ENCODE results near the gene CYP2W1. TPM values are rescaled to one million over a fixed set of nuclear protein-coding genes. Genes with fewer than 3 reads are reported as not detected.

Gene CYP2W1
- total and polyA plus RNA-seq, 10 of the 15 experiments (the other 5 are each of a cell fraction or from before 2014, with no cell fraction given): not detected

DNA sequence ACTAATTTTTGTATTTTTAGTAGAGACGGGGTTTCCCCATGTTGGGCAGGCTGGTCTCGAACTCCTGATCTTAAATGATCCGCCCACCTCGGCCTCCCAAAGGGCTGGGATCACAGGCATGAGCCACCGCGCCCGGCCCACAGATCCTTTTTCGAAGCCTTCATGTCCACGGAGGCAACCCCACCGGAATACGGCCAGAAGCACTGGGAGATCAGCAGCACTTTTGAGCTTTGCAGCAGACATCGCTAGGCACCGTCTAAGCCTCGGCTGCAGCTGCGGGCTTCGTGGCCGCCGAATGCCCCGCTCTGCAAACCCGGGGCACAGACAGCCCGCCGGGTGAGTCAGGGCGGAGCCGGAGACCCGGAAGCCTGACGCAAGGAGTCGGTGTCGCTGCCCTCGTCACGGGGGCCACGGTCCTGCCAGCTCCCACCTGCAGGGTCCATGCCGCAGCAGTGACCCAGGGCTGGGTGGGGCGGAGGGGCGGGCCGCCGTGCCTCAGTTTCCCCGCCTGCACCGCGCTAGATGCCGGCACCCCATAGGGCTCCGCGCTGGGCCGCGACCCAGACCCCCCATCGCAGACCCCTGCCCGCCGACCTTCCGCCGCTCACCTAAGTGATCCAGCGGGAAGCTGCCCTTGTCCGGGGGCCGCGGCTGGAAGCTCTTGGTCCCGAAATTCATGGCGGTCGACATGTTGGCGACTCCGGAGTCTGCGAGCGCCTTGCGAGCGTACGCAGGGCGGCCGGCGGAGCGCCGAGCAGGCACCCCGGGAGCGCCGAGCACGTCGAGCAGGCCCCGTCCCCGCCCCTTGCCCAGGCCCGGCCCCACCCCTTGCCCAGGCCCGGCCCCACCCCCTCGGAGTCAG, 7.9 kb upstream of the CYP2W1 start, which contains the start of gene COX19 (continued):
- TF ChIP-seq, protein P1, sequence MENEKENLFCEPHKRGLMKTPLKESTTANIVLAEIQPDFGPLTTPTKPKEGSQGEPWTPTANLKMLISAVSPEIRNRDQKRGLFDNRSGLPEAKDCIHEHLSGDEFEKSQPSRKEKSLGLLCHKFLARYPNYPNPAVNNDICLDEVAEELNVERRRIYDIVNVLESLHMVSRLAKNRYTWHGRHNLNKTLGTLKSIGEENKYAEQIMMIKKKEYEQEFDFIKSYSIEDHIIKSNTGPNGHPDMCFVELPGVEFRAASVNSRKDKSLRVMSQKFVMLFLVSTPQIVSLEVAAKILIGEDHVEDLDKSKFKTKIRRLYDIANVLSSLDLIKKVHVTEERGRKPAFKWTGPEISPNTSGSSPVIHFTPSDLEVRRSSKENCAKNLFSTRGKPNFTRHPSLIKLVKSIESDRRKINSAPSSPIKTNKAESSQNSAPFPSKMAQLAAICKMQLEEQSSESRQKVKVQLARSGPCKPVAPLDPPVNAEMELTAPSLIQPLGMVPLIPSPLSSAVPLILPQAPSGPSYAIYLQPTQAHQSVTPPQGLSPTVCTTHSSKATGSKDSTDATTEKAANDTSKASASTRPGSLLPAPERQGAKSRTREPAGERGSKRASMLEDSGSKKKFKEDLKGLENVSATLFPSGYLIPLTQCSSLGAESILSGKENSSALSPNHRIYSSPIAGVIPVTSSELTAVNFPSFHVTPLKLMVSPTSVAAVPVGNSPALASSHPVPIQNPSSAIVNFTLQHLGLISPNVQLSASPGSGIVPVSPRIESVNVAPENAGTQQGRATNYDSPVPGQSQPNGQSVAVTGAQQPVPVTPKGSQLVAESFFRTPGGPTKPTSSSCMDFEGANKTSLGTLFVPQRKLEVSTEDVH (IDR thresholded peaks at IDR 0.05; ENCODE audit: low read depth, partially characterized antibody): no peak
- TF ChIP-seq HCFC1 (IDR thresholded peaks at IDR 0.05; ENCODE audit: low read length) (peak; percentile 81), PAX8 (IDR thresholded peaks at IDR 0.05) (no peak), TBL1XR1 (IDR thresholded peaks at IDR 0.05; ENCODE audit: low read depth, low read length) (no peak), LARP7 (IDR thresholded peaks at IDR 0.05) (no peak), NFYB (IDR thresholded peaks at IDR 0.05; ENCODE audit: insufficient read depth, low read depth, low read length) (no peak), MTA2 (IDR thresholded peaks at IDR 0.05; ENCODE audit: low read depth) (no peak), POLR2A (IDR thresholded peaks at IDR 0.05; ENCODE audit: low read depth, low read length) (peak; percentile 94), NFXL1 (IDR thresholded peaks at IDR 0.05; ENCODE audit: borderline replicate concordance) (no peak), SMAD1 (IDR thresholded peaks at IDR 0.05; ENCODE audit: low read depth, partially characterized antibody) (no peak), NBN (IDR thresholded peaks at IDR 0.05) (peak; percentile 57; the same call in 1 of the 2 replicates)
- TF ChIP-seq, protein P2, sequence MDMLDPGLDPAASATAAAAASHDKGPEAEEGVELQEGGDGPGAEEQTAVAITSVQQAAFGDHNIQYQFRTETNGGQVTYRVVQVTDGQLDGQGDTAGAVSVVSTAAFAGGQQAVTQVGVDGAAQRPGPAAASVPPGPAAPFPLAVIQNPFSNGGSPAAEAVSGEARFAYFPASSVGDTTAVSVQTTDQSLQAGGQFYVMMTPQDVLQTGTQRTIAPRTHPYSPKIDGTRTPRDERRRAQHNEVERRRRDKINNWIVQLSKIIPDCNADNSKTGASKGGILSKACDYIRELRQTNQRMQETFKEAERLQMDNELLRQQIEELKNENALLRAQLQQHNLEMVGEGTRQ (IDR thresholded peaks at IDR 0.05; ENCODE audit: borderline replicate concordance, low read depth, low read length): no peak
- TF ChIP-seq, protein P3, sequence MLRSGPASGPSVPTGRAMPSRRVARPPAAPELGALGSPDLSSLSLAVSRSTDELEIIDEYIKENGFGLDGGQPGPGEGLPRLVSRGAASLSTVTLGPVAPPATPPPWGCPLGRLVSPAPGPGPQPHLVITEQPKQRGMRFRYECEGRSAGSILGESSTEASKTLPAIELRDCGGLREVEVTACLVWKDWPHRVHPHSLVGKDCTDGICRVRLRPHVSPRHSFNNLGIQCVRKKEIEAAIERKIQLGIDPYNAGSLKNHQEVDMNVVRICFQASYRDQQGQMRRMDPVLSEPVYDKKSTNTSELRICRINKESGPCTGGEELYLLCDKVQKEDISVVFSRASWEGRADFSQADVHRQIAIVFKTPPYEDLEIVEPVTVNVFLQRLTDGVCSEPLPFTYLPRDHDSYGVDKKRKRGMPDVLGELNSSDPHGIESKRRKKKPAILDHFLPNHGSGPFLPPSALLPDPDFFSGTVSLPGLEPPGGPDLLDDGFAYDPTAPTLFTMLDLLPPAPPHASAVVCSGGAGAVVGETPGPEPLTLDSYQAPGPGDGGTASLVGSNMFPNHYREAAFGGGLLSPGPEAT (IDR thresholded peaks at IDR 0.05; ENCODE audit: low read depth): peak; percentile 49; the same call in 1 of the 2 replicates
